ENCODE results near the gene ADAM12. TPM values are rescaled to one million over a fixed set of nuclear protein-coding genes. Genes with fewer than 3 reads are reported as not detected.

Gene ADAM12
- total and polyA plus RNA-seq, 7 donors, result under 0.01 to 0.82 (median 0.46) TPM; not detected in 1

GRCh38 chr10:126331101-126331500, 57.2 kb downstream of the ADAM12 start:
- H3K9me3 ChIP-seq, result no peaks in the 10 kb centered on the region
- intact Hi-C loops (cut with DNase I), result no loop called here
- H3K27ac ChIP-seq, result no peak overlapping the region
- no peaks in the 10 kb centered on the region for H3K4me1 ChIP-seq
- WGBS, 2 donors, result 87 to 88% methylated on average over 3 of the region's 3 CpGs
- TF ChIP-seq POLR2AphosphoS5 (IDR thresholded peaks at IDR 0.05), result no peak
- TF ChIP-seq EP300 (IDR thresholded peaks at IDR 0.05), result no peak
- TF ChIP-seq CTCF (IDR thresholded peaks at IDR 0.05), result no peak
- TF ChIP-seq POLR2A (IDR thresholded peaks at IDR 0.05), result no peak
- no peak overlapping the region for H3K4me3 ChIP-seq
- no peaks in the 10 kb centered on the region for H3K36me3 ChIP-seq
- no peak for DNase-seq
- H3K27me3 ChIP-seq, result no peaks in the 10 kb centered on the region

- TF ChIP-seq POLR2A (IDR thresholded peaks at IDR 0.05), result no peak
- TF ChIP-seq EP300 (IDR thresholded peaks at IDR 0.05), result no peak
- TF ChIP-seq CTCF (IDR thresholded peaks at IDR 0.05), result no peak
- no peak for TF ChIP-seq POLR2AphosphoS5 (IDR thresholded peaks at IDR 0.05)
- H3K27me3 ChIP-seq, result no peaks in the 10 kb centered on the region
- H3K36me3 ChIP-seq, result no peaks in the 10 kb centered on the region
- no peak overlapping the region for H3K27ac ChIP-seq
- intact Hi-C loops (cut with DNase I), result no loop called here
- DNase-seq, result no peak
- no peaks in the 10 kb centered on the region for H3K4me1 ChIP-seq
- H3K4me3 ChIP-seq, result no peak overlapping the region
- 84 to 93% methylated on average over 6 of the region's 6 CpGs for WGBS, 2 donors
- H3K9me3 ChIP-seq, result no peaks in the 10 kb centered on the region
Observed at GRCh38 chr10:126324826-126325225, 63.5 kb downstream of the ADAM12 start.

- WGBS, 2 donors, result 76 to 85% methylated on average over 5 of the region's 5 CpGs
- H3K27ac ChIP-seq, result no peak overlapping the region
- intact Hi-C loops (cut with DNase I), result no loop called here
- TF ChIP-seq POLR2AphosphoS5 (IDR thresholded peaks at IDR 0.05) (no peak), EP300 (IDR thresholded peaks at IDR 0.05) (no peak), POLR2A (IDR thresholded peaks at IDR 0.05) (no peak), CTCF (IDR thresholded peaks at IDR 0.05) (no peak)
- H3K36me3 ChIP-seq, result no peaks in the 10 kb centered on the region
- DNase-seq, result no peak
- H3K27me3 ChIP-seq, result no peaks in the 10 kb centered on the region
- H3K4me1 ChIP-seq, result no peaks in the 10 kb centered on the region
- H3K9me3 ChIP-seq, result no peaks in the 10 kb centered on the region
- no peak overlapping the region for H3K4me3 ChIP-seq
Observed at GRCh38 chr10:126321440-126321839, 66.8 kb downstream of the ADAM12 start.

- H3K27ac ChIP-seq, result no peak overlapping the region
- WGBS, 2 donors, result 78 to 87% methylated on average over 3 of the region's 3 CpGs
- intact Hi-C loops (cut with DNase I), result no loop called here
- H3K4me1 ChIP-seq, result no peaks in the 10 kb centered on the region
- no peaks in the 10 kb centered on the region for H3K9me3 ChIP-seq
- H3K4me3 ChIP-seq, result no peak overlapping the region
- no peaks in the 10 kb centered on the region for H3K27me3 ChIP-seq
- DNase-seq, result no peak
- no peaks in the 10 kb centered on the region for H3K36me3 ChIP-seq
- no peak for TF ChIP-seq POLR2A (IDR thresholded peaks at IDR 0.05)
- TF ChIP-seq POLR2AphosphoS5 (IDR thresholded peaks at IDR 0.05), result no peak
- no peak for TF ChIP-seq CTCF (IDR thresholded peaks at IDR 0.05)
- no peak for TF ChIP-seq EP300 (IDR thresholded peaks at IDR 0.05)
Observed at GRCh38 chr10:126317751-126318150, 70.5 kb downstream of the ADAM12 start.

GRCh38 chr10:126315494-126316177, 72.6 kb downstream of the ADAM12 start:
- H3K27me3 ChIP-seq, result no peaks in the 10 kb centered on the region
- H3K9me3 ChIP-seq, result no peaks in the 10 kb centered on the region
- H3K4me3 ChIP-seq, result no peak overlapping the region
- no peak overlapping the region for H3K27ac ChIP-seq
- 70 to 71% methylated on average over 12 of the region's 12 CpGs for WGBS, 2 donors
- TF ChIP-seq EP300 (IDR thresholded peaks at IDR 0.05) (no peak), POLR2AphosphoS5 (IDR thresholded peaks at IDR 0.05) (no peak), POLR2A (IDR thresholded peaks at IDR 0.05) (no peak), CTCF (IDR thresholded peaks at IDR 0.05) (no peak)
- H3K4me1 ChIP-seq, result no peaks in the 10 kb centered on the region
- DNase-seq, result no peak
- intact Hi-C loops (cut with DNase I), result no loop called here
- H3K36me3 ChIP-seq, result no peaks in the 10 kb centered on the region

All from sigmoid colon (tissue), 7 donors.